Transverse colon (tissue), 4 donors: ENCODE measurements around the gene SLC4A3. TPM values are rescaled to one million over a fixed set of nuclear protein-coding genes. Genes with fewer than 3 reads are reported as not detected.

Experiments
- DNase-seq: peaks from one replicate; pipeline ENCODE4 v3.0.0-alpha.2; 2019
- H3K27ac ChIP-seq, 4 donors: fragments of 200-600 bp; sonication (generic); 2 replicates each; pipeline ENCODE4 v1.5.1; 2016 to 2018; ENCODE audit warnings: inconsistent platforms in 4 of 4
- H3K27me3 ChIP-seq: fragments of 200-600 bp; sonication (generic); 2 replicates; pipeline ENCODE4 v1.5.1; 2017; ENCODE audit warnings: inconsistent platforms
- H3K36me3 ChIP-seq, 4 donors: fragments of 200-600 bp; sonication (generic); 2 replicates each; pipeline ENCODE4 v1.5.1; 2017 to 2019; ENCODE audit warnings: inconsistent platforms in 4 of 4
- H3K4me1 ChIP-seq, 4 donors: fragments of 200-600 bp; sonication (generic); 2 replicates each; pipeline ENCODE4 v1.5.1; 2017 to 2020; ENCODE audit warnings: inconsistent platforms in 4 of 4
- H3K4me3 ChIP-seq, 4 donors: fragments of 200-600 bp; sonication (generic); 1 replicate in 1 of 4; 2 replicates in 3 of 4; pipeline versions ENCODE4 v1.5.1 to v1.6.1; 2017 to 2019; ENCODE audit warnings: inconsistent platforms in 4 of 4
- H3K9me3 ChIP-seq, 2 donors: fragments of 200-600 bp; sonication (generic); 2 replicates each; pipeline ENCODE4 v1.5.1; 2017 to 2019; ENCODE audit warnings: inconsistent platforms in 2 of 2
- CTCF ChIP-seq, 5 experiments: fragments of 200-600 bp in 3 of 5; fragments of 450-650 bp in 2 of 5; sonication (generic) in 3 of 5; IDR thresholded peaks; 1 replicate in 2 of 5; 2 replicates in 3 of 5; pipeline ENCODE4 v1.5.1; 2016 to 2017; ENCODE audit warnings: antibody characterized with exemption in 5 of 5, inconsistent platforms in 3 of 5, mild to moderate bottlenecking in 2 of 5, moderate library complexity in 1 of 5
- EP300 ChIP-seq: sonication (generic); formaldehyde crosslinking; IDR thresholded peaks from one replicate; pipeline ENCODE4 v1.6.1; 2017; ENCODE audit warnings: antibody characterized with exemption, low read depth
- POLR2A ChIP-seq: fragments of 450-650 bp; IDR thresholded peaks from one replicate; pipeline ENCODE4 v1.6.1; 2016; ENCODE audit warnings: antibody characterized with exemption, mild to moderate bottlenecking, moderate library complexity
- POLR2AphosphoS5 ChIP-seq, 3 donors: sonication (generic); formaldehyde crosslinking; IDR thresholded peaks; one replicate each; pipeline ENCODE4 v1.6.1; 2016; ENCODE audit warnings: antibody characterized with exemption in 3 of 3
- WGBS, 2 donors: methylation state at CpG; one replicate each; pipeline ENCODE4 v1.1.5; 2018; ENCODE audit warnings: low coverage in 1 of 2; 5-methylcytosine and 5-hydroxymethylcytosine counted together
- in situ Hi-C, 4 donors: fragments of 200-750 bp; cut with MboI; loops; one replicate each; pipeline versions ENCODE4 v1.15.0 to v1.15.1; 2017; ENCODE audit warnings: low sequenced_read_pairs in 3 of 4, low pct_ligation_motif_present in 1 of 4, low pct_unique_long_range_greater_than_20kb in 1 of 4
- intact Hi-C: fragments of 100-400 bp; cut with DNase I; formaldehyde crosslinking; loops from one replicate; pipeline ENCODE4 v1.15.1; 2023; ENCODE audit warnings: low total_unique reads
- total RNA-seq, 4 donors: library from RNA; depleted of rRNA; stranded (reverse); fragments of >200 nt; gene quantifications; one replicate each; pipeline ENCODE4 v1.1.0, GENCODE V29; 2016

The SLC4A3 gene
- total RNA-seq, 4 donors from 2014 or later, result 0.32 to 25.9 (median 0.68) TPM; not detected in 1

- TF ChIP-seq EP300 (no peak), POLR2A (no peak), POLR2AphosphoS5 (IDR thresholded peaks at IDR 0.05) (no peak), CTCF (IDR thresholded peaks at IDR 0.05) (no peak)
- in situ Hi-C loops (no loop called here), intact Hi-C loops (no loop called here)
- H3K4me3 ChIP-seq, result no peak overlapping the region
- no peak for DNase-seq
- H3K4me1 ChIP-seq, result no peaks in the 10 kb centered on the region
- no peaks in the 10 kb centered on the region for H3K9me3 ChIP-seq
- WGBS, 2 donors, result 52 to 77% methylated on average over 3 to 4 of the region's 4 CpGs
- no peaks in the 10 kb centered on the region for H3K36me3 ChIP-seq
- no peak overlapping the region for H3K27ac ChIP-seq
- H3K27me3 ChIP-seq, result no peaks in the 10 kb centered on the region
Observed at GRCh38 chr2:219664944-219665343, 37.5 kb downstream of the SLC4A3 start.

GRCh38 chr2:219665926-219666325 lies 38.5 kb downstream of the SLC4A3 start:
- H3K9me3 ChIP-seq, result no peaks in the 10 kb centered on the region
- no peak overlapping the region for H3K27ac ChIP-seq
- TF ChIP-seq POLR2AphosphoS5 (IDR thresholded peaks at IDR 0.05) (no peak), POLR2A (no peak), CTCF (IDR thresholded peaks at IDR 0.05) (no peak), EP300 (no peak)
- no peak overlapping the region for H3K4me3 ChIP-seq
- H3K27me3 ChIP-seq, result no peaks in the 10 kb centered on the region
- intact Hi-C loops (no loop called here), in situ Hi-C loops (no loop called here)
- no peak for DNase-seq
- H3K36me3 ChIP-seq, result no peaks in the 10 kb centered on the region
- 60% methylated on average over 6 of the region's 6 CpGs; no CpG with 5 or more reads in 1 of the 2 donors for WGBS, 2 donors
- no peaks in the 10 kb centered on the region for H3K4me1 ChIP-seq

- no peak overlapping the region for H3K27ac ChIP-seq
- no peaks in the 10 kb centered on the region for H3K27me3 ChIP-seq
- intact Hi-C loops (no loop called here), in situ Hi-C loops (no loop called here)
- DNase-seq, result no peak
- TF ChIP-seq CTCF (IDR thresholded peaks at IDR 0.05) (no peak), POLR2AphosphoS5 (IDR thresholded peaks at IDR 0.05) (no peak), POLR2A (no peak), EP300 (no peak)
- H3K36me3 ChIP-seq, result no peaks in the 10 kb centered on the region
- H3K9me3 ChIP-seq, result no peaks in the 10 kb centered on the region
- no peaks in the 10 kb centered on the region for H3K4me1 ChIP-seq
- no peak overlapping the region for H3K4me3 ChIP-seq
- 88% methylated on average over 15 of the region's 15 CpGs; no CpG with 5 or more reads in 1 of the 2 donors for WGBS, 2 donors
Observed at GRCh38 chr2:219668316-219668715, 40.9 kb downstream of the SLC4A3 start.

- in situ Hi-C loops, result no loop called here
- intact Hi-C loops, result no loop called here
- Histone ChIP-seq H3K4me1 (no peaks in the 10 kb centered on the region), H3K4me3 (no peak overlapping the region), H3K27me3 (peaks cover 4% of the 10 kb centered on the region), H3K27ac (no peak overlapping the region), H3K9me3 (no peaks in the 10 kb centered on the region), H3K36me3 (no peaks in the 10 kb centered on the region)
- 72 to 83% methylated on average over 6 of the region's 6 CpGs for WGBS, 2 donors
- no peak for DNase-seq
- no peak for TF ChIP-seq EP300
- no peak for TF ChIP-seq CTCF (IDR thresholded peaks at IDR 0.05)
- TF ChIP-seq POLR2A, result no peak
- TF ChIP-seq POLR2AphosphoS5 (IDR thresholded peaks at IDR 0.05), result no peak
Observed at GRCh38 chr2:219670386-219670785, 43.0 kb downstream of the SLC4A3 start.
